NK-92 treated with Interleukin-12 subunit alpha and Interleukin-12 subunit beta, amount 100 ng/mL, for 24 hours (cell line): ENCODE measurements around the gene USP30.

Source experiments
- DNase-seq: peaks from one replicate; lab custom pipeline; 2025; lab: John Stamatoyannopoulos, UW

USP30 gene

DNA sequence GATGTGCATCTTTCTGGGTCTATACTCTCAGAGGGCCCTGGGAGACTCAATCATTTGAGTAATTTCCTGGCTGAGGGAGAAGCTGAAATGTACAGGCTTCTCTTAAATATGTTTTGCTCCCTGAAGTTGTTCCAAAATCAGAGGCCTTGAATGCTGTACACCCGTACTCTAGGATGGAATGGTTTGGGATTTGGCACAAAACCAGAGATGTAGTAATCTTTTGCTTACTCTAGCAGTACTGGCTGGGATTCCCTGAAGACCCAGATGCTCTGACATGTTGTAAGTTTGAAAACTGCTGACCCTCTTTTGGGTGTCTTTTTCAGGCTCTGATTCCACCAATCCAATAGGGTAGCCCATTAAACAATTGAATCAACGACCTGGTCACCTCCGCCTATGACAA is 74.4 kb downstream of the USP30 start:
- DNase-seq: no peak

DNA sequence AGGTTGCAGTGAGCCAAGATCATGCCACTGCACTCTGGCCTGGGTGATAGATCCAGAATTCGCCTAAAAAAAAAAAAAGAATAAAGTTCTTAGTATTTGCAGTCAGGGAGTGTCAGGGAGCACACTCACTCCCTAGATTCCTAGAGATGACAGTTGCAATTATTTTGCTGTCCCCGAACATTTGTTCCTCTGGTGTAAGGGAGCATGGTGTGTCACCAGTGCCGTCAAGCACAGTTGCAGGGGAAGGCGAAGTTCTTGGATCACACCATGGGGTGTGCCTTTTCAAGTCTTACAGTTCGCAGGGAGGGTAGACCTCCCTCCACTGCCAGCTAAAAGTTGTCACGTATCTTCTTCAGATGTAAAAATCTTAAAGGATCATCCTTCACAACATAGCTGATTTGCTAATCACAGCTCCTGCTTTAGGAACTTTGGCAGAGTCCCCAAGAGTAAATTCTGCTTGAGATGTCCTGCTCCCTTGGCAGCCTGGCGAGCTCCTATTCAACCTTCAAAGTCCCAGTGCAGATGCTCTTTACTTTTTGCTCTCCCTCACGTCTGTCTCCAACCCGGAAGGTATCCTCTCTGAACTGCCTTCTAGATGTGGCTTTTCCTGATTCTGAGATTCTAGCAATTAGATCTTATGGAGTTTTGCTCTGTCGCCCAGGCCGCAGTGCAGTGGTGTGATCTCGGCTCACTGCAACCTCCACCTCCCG is 75.3 kb downstream of the USP30 start:
- DNase-seq: no peak

DNA sequence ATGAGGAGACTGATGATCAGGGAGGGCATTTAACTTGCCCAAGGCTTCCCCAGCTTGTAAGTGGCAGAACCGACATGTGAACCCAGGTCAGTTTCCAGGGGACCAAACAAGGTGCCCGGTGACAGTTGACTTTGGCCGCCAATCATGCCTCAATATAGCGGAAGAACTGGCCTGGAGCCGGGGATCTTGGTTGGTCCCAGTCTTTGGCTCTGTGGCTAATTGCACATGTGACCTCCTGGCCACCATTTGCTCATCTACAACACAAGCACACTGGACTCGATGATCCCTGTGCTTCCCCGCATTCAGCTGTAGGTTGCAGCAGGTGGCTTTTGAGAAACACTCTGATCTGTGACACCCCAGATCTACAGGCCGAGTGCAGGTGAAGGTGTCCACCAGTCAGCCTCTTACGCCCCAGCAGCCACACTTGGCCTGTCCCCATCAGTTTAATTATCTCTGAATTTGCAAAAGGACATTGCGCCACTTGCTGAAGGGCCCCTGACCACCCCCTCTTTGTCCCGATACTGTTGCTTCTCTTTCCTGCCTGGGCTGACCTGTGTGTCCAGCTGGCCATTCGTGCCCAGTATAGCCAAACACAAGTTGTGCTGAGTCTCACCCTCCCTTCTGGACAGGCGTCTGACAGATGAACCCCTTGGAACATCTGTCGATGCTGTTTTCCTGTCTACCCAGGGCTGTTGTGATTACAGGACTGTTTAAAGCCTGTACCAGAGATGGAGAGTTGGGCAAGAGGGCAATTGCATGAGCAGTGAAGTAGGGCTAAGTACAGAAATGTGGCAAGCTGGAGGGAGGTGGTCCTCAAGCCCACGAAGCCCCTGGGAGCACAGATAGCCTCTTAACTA is 78.1 kb downstream of the USP30 start:
- DNase-seq: no peak

DNA sequence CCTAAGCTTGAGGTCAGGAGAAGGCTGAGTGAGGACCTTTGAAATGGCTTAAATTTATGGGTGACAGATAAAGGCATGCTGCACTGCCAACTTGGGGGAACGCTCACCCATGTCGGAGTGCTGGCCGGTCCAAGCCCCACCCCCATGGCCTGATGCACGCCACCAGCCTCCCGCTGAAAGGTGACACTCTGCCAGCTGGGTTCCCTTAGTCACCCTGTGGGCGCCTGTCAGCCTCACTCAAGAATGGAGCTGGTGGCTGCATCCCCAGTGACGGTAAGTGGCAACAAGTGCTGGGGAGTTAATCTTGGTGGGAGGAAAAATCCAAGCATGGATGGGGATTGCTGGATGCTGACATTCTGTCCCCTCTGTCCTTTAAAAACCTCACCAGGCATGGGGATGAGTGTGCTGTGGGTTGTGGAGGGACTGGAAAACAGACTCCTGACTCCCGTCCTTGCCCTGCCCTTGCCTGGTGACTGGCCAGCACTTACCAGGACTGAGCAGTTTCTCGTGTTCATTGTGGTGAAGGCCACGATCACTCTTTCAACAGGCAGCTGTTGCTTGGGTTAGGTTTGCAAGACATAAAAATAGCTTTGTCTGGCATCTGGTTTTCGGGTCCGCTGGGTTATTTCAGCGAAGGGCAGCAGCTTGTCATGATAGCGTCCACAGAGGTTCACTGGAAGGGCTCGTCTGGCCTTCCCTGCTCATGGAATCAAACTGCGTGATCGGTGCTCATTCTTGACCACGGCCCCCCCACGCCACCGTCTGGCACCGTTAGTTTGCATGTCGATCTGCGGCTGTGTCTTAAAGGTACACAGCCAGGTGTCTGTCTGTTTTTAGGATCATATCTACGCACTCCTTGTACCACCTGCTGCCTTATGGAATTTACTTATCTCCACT is 79.0 kb downstream of the USP30 start:
- no peak for DNase-seq

DNA sequence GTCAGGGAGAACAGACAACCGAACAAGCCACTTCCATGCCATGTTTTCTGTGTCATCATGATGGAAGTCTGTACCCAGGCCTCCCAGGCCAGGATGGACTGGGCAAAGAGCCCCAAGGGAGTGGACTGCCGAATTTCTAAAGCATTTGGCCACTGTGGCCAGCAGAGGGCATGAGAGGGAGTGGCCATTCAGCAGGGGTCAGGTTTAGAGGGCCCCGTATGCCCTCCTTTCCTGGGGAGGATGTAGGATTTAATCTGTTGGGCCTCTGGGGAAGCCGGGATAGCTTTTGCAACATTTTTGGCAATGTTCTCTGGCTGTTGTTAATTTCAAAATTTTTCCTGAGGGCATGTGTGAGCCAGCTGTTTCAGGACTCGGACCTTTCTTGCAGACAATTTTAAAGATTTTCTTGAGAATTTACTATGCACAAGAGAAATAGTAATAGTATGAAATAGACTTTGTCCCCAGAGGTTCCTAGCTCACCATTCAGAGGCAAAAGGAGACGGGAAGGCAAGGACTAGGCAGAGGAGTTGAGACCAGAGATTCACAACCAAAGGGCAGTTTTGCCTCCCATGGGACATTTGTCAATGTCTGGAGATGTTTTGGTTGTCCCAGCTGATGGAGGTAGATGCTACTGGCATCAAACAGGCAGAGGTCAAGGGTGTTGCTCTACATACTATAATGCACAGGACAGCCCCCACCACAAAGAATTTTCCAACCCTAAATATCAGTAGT is 82.0 kb downstream of the USP30 start:
- DNase-seq: no peak

DNA sequence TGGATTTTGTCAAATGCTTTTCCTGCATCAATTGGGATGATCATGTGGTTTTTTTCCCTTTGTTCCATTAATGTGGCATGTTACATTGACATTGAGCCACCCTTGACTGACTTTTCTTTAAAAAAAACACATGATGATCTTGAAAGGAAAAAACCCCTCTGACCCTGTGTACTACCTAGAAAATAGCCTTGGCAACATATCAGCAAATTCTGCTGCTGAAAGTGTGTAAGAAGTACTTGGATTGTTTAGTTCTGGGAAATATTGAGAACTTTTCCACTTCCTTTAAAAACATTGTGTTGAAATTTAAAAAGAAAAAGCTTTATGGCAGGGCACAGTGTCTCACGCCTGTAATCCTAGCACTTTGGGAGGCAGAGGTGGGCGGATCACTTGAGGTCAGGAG is 84.7 kb downstream of the USP30 start:
- no peak for DNase-seq
